ENCODE results near the gene CRHR2. TPM values are rescaled to one million over a fixed set of nuclear protein-coding genes. Genes with fewer than 3 reads are reported as not detected.

The CRHR2 gene
- total and polyA plus RNA-seq, 4 donors: 0.23 to 1.5 TPM; not detected in 2

GRCh38 chr7:30634634-30635201, 47.5 kb downstream of the CRHR2 start:
- Histone ChIP-seq H3K27ac (ENCODE audit: low read depth in 1 of 2, low read length in 2 of 2) (no peak overlapping the region), H3K4me1 (ENCODE audit: control insufficient read depth in 1 of 2, insufficient read depth in 2 of 2, low read length in 2 of 2) (no peaks in the 10 kb centered on the region), H3K36me3 (ENCODE audit: control insufficient read depth in 1 of 2, insufficient read depth in 2 of 2, low read length in 1 of 2) (peaks cover 9 to 20% of the 10 kb centered on the region in 2 donors), H3K9me3 (ENCODE audit: control insufficient read depth, low read length) (no peaks in the 10 kb centered on the region), H3K4me3 (ENCODE audit: low read length in 2 of 2) (no peak overlapping the region), H3K27me3 (ENCODE audit: control insufficient read depth in 1 of 2, insufficient read depth in 2 of 2, low read length in 1 of 2) (no peaks in the 10 kb centered on the region)
- ATAC-seq (ENCODE audit: low FRiP score) (no peak), DNase-seq (no peak)
- 79 to 83% methylated on average over 6 of the region's 6 CpGs for WGBS, 2 donors
- intact Hi-C loops (cut with DNase I): no loop called here

- H3K36me3 ChIP-seq (ENCODE audit: control insufficient read depth in 1 of 2, insufficient read depth in 2 of 2, low read length in 1 of 2): peaks cover 12 to 20% of the 10 kb centered on the region in 2 donors
- H3K4me1 ChIP-seq (ENCODE audit: control insufficient read depth in 1 of 2, insufficient read depth in 2 of 2, low read length in 2 of 2): no peaks in the 10 kb centered on the region
- ATAC-seq (ENCODE audit: low FRiP score): no peak
- intact Hi-C loops (cut with DNase I): no loop called here
- no peak overlapping the region for H3K27ac ChIP-seq (ENCODE audit: low read depth in 1 of 2, low read length in 2 of 2)
- no peak overlapping the region for H3K4me3 ChIP-seq (ENCODE audit: low read length in 2 of 2)
- no peaks in the 10 kb centered on the region for H3K9me3 ChIP-seq (ENCODE audit: control insufficient read depth, low read length)
- H3K27me3 ChIP-seq (ENCODE audit: control insufficient read depth in 1 of 2, insufficient read depth in 2 of 2, low read length in 1 of 2): no peaks in the 10 kb centered on the region
- WGBS, 2 donors: 89 to 99% methylated on average over 1 of the region's 1 CpG
- DNase-seq: no peak
Observed at GRCh38 chr7:30634193-30634626, 48.0 kb downstream of the CRHR2 start.

GRCh38 chr7:30633223-30633622, 49.0 kb downstream of the CRHR2 start:
- Histone ChIP-seq H3K4me3 (ENCODE audit: low read length in 2 of 2) (no peak overlapping the region), H3K27ac (ENCODE audit: low read depth in 1 of 2, low read length in 2 of 2) (no peak overlapping the region), H3K36me3 (ENCODE audit: control insufficient read depth in 1 of 2, insufficient read depth in 2 of 2, low read length in 1 of 2) (peaks cover 12 to 20% of the 10 kb centered on the region in 2 donors), H3K27me3 (ENCODE audit: control insufficient read depth in 1 of 2, insufficient read depth in 2 of 2, low read length in 1 of 2) (no peaks in the 10 kb centered on the region), H3K4me1 (ENCODE audit: control insufficient read depth in 1 of 2, insufficient read depth in 2 of 2, low read length in 2 of 2) (no peaks in the 10 kb centered on the region), H3K9me3 (ENCODE audit: control insufficient read depth, low read length) (no peaks in the 10 kb centered on the region)
- ATAC-seq (ENCODE audit: low FRiP score) (no peak), DNase-seq (no peak)
- intact Hi-C loops (cut with DNase I): no loop called here
- 51 to 54% methylated on average over 3 of the region's 3 CpGs for WGBS, 2 donors

GRCh38 chr7:30630986-30631385, 51.3 kb downstream of the CRHR2 start:
- no peak for ATAC-seq (ENCODE audit: low FRiP score)
- no peaks in the 10 kb centered on the region for H3K9me3 ChIP-seq (ENCODE audit: control insufficient read depth, low read length)
- no peak overlapping the region for H3K4me3 ChIP-seq (ENCODE audit: low read length in 2 of 2)
- H3K27ac ChIP-seq (ENCODE audit: low read depth in 1 of 2, low read length in 2 of 2): no peak overlapping the region
- H3K4me1 ChIP-seq (ENCODE audit: control insufficient read depth in 1 of 2, insufficient read depth in 2 of 2, low read length in 2 of 2): no peaks in the 10 kb centered on the region
- intact Hi-C loops (cut with DNase I): no loop called here
- no peaks in the 10 kb centered on the region for H3K27me3 ChIP-seq (ENCODE audit: control insufficient read depth in 1 of 2, insufficient read depth in 2 of 2, low read length in 1 of 2)
- 92 to 94% methylated on average over 4 of the region's 4 CpGs for WGBS, 2 donors
- peaks cover 14 to 20% of the 10 kb centered on the region in 2 donors for H3K36me3 ChIP-seq (ENCODE audit: control insufficient read depth in 1 of 2, insufficient read depth in 2 of 2, low read length in 1 of 2)
- no peak for DNase-seq

DNA sequence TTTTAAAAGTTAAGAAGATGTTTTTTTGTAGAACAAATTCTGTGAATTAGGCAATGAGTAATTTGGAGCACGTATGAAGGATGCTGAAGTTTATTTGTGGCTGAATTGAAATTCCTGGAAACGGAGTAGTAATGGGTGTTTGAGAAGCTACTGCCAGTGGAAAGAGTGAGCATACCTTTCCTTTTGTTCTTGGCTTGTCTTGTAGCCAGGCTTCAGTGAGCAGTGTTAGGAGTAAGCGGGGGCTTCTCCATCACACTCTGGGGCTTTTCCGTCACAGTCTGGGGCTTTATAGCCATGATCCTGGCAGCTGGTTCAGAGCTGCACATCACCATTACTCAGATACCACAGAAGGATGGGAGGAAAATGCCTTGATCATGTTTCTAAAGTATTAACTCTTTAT, 55.2 kb downstream of the CRHR2 start:
- Histone ChIP-seq H3K36me3 (ENCODE audit: control insufficient read depth in 1 of 2, insufficient read depth in 2 of 2, low read length in 1 of 2) (peaks cover 4 to 10% of the 10 kb centered on the region in 2 donors), H3K4me1 (ENCODE audit: control insufficient read depth in 1 of 2, insufficient read depth in 2 of 2, low read length in 2 of 2) (no peaks in the 10 kb centered on the region), H3K4me3 (ENCODE audit: low read length in 2 of 2) (no peak overlapping the region), H3K9me3 (ENCODE audit: control insufficient read depth, low read length) (no peaks in the 10 kb centered on the region), H3K27me3 (ENCODE audit: control insufficient read depth in 1 of 2, insufficient read depth in 2 of 2, low read length in 1 of 2) (no peaks in the 10 kb centered on the region), H3K27ac (ENCODE audit: low read depth in 1 of 2, low read length in 2 of 2) (no peak overlapping the region)
- ATAC-seq (ENCODE audit: low FRiP score): no peak
- 83 to 86% methylated on average over 4 of the region's 4 CpGs for WGBS, 2 donors
- DNase-seq: no peak
- intact Hi-C loops (cut with DNase I): no loop called here

- DNase-seq (no peak), ATAC-seq (ENCODE audit: low FRiP score) (no peak)
- no peaks in the 10 kb centered on the region for H3K27me3 ChIP-seq (ENCODE audit: control insufficient read depth in 1 of 2, insufficient read depth in 2 of 2, low read length in 1 of 2)
- no peak overlapping the region for H3K4me3 ChIP-seq (ENCODE audit: low read length in 2 of 2)
- intact Hi-C loops (cut with DNase I): no loop called here
- no peaks in the 10 kb centered on the region for H3K4me1 ChIP-seq (ENCODE audit: control insufficient read depth in 1 of 2, insufficient read depth in 2 of 2, low read length in 2 of 2)
- no peak overlapping the region for H3K27ac ChIP-seq (ENCODE audit: low read depth in 1 of 2, low read length in 2 of 2)
- 71 to 76% methylated on average over 1 of the region's 1 CpG for WGBS, 2 donors
- no peaks in the 10 kb centered on the region for H3K9me3 ChIP-seq (ENCODE audit: control insufficient read depth, low read length)
- peaks cover 4 to 8% of the 10 kb centered on the region in 2 donors for H3K36me3 ChIP-seq (ENCODE audit: control insufficient read depth in 1 of 2, insufficient read depth in 2 of 2, low read length in 1 of 2)
Observed at GRCh38 chr7:30625283-30625682, 57.0 kb downstream of the CRHR2 start.

- Histone ChIP-seq H3K9me3 (ENCODE audit: control insufficient read depth, low read length) (no peaks in the 10 kb centered on the region), H3K27ac (ENCODE audit: low read depth in 1 of 2, low read length in 2 of 2) (no peak overlapping the region), H3K4me1 (ENCODE audit: control insufficient read depth in 1 of 2, insufficient read depth in 2 of 2, low read length in 2 of 2) (no peaks in the 10 kb centered on the region), H3K36me3 (ENCODE audit: control insufficient read depth in 1 of 2, insufficient read depth in 2 of 2, low read length in 1 of 2) (peaks cover 4 to 6% of the 10 kb centered on the region in 2 donors), H3K27me3 (ENCODE audit: control insufficient read depth in 1 of 2, insufficient read depth in 2 of 2, low read length in 1 of 2) (no peaks in the 10 kb centered on the region), H3K4me3 (ENCODE audit: low read length in 2 of 2) (no peak overlapping the region)
- WGBS, 2 donors: 74 to 76% methylated on average over 1 of the region's 1 CpG
- DNase-seq: no peak
- ATAC-seq (ENCODE audit: low FRiP score): no peak
- intact Hi-C loops (cut with DNase I): no loop called here
Observed at GRCh38 chr7:30618961-30619360, 63.3 kb downstream of the CRHR2 start.

GRCh38 chr7:30618080-30618676, 64.1 kb downstream of the CRHR2 start:
- H3K4me3 ChIP-seq (ENCODE audit: low read length in 2 of 2): no peak overlapping the region
- 90 to 94% methylated on average over 4 of the region's 4 CpGs for WGBS, 2 donors
- no peaks in the 10 kb centered on the region for H3K27me3 ChIP-seq (ENCODE audit: control insufficient read depth in 1 of 2, insufficient read depth in 2 of 2, low read length in 1 of 2)
- no peaks in the 10 kb centered on the region for H3K9me3 ChIP-seq (ENCODE audit: control insufficient read depth, low read length)
- DNase-seq (no peak), ATAC-seq (ENCODE audit: low FRiP score) (no peak)
- intact Hi-C loops (cut with DNase I): no loop called here
- H3K36me3 ChIP-seq (ENCODE audit: control insufficient read depth in 1 of 2, insufficient read depth in 2 of 2, low read length in 1 of 2): peaks cover 8 to 9% of the 10 kb centered on the region in 2 donors
- no peak overlapping the region for H3K27ac ChIP-seq (ENCODE audit: low read depth in 1 of 2, low read length in 2 of 2)
- H3K4me1 ChIP-seq (ENCODE audit: control insufficient read depth in 1 of 2, insufficient read depth in 2 of 2, low read length in 2 of 2): no peaks in the 10 kb centered on the region

DNA sequence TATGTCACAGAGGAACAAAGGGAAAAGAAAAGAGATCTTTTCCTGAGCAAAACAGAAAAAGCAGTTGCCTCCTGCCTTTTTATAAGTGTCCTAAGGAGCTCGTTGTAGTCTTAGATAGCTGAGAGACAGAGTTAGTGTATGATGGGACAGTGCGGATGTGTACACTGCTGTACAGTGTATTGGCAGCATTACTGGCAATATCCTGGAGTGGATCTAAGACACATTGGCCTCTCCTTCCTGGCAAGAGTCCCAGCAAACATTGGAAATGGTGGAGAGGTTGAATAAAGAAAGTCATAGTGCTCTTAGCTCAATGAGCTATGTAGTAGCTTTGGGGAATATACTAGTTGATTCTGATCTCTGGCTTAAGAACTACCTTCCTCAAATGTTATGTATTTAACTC, 64.9 kb downstream of the CRHR2 start:
- Histone ChIP-seq H3K4me3 (ENCODE audit: low read length in 2 of 2) (no peak overlapping the region), H3K4me1 (ENCODE audit: control insufficient read depth in 1 of 2, insufficient read depth in 2 of 2, low read length in 2 of 2) (no peaks in the 10 kb centered on the region), H3K36me3 (ENCODE audit: control insufficient read depth in 1 of 2, insufficient read depth in 2 of 2, low read length in 1 of 2) (peaks cover 9 to 12% of the 10 kb centered on the region in 2 donors), H3K27me3 (ENCODE audit: control insufficient read depth in 1 of 2, insufficient read depth in 2 of 2, low read length in 1 of 2) (no peaks in the 10 kb centered on the region), H3K9me3 (ENCODE audit: control insufficient read depth, low read length) (no peaks in the 10 kb centered on the region), H3K27ac (ENCODE audit: low read depth in 1 of 2, low read length in 2 of 2) (no peak overlapping the region)
- DNase-seq (no peak), ATAC-seq (ENCODE audit: low FRiP score) (no peak)
- intact Hi-C loops (cut with DNase I): no loop called here
- 84% methylated on average over 2 of the region's 2 CpGs for WGBS, 2 donors

All from aorta (tissue), 5 donors.